Testis (tissue), 2 donors: ENCODE results near the gene RIC8B.

Experiments used
- CTCF ChIP-seq, 3 experiments: fragments of 450-650 bp in 2 of 3; fragments of 200-600 bp in 1 of 3; sonication (generic) in 1 of 3; IDR thresholded peaks; one replicate each; pipeline ENCODE4 v1.5.1; 2016 to 2019; ENCODE audit warnings: antibody characterized with exemption in 3 of 3, mild to moderate bottlenecking in 2 of 3, moderate library complexity in 1 of 3
- POLR2A ChIP-seq: fragments of 450-650 bp; IDR thresholded peaks from one replicate; pipeline ENCODE4 v1.6.1; 2017; ENCODE audit warnings: antibody characterized with exemption, mild to moderate bottlenecking, moderate library complexity

GRCh38 chr12:106766393-106766826 is 8.1 kb upstream of the RIC8B start:
- TF ChIP-seq CTCF (IDR thresholded peaks at IDR 0.05) (no peak), POLR2A (no peak)
